Choroid plexus epithelial cell (primary cell): Measurements from ENCODE around the gene PIGO.

Experiments used
- DNase-seq: peaks from one replicate; pipeline ENCODE4 v3.0.0-alpha.2; 2010; ENCODE audit warnings: low read depth
- H3K4me3 ChIP-seq: 2 replicates; pipeline ENCODE4 v1.5.1; 2011; ENCODE audit warnings: low read depth, mild to moderate bottlenecking, control low read depth, low read length, moderate library complexity
- TF ChIP-seq, protein P1 (sequence below): conservative IDR thresholded peaks from 2 replicates; pipeline ENCODE4 v1.5.1; 2011; ENCODE audit warnings: low read depth, mild to moderate bottlenecking, control low read depth, inconsistent platforms, low read length, moderate library complexity

The PIGO gene

DNA sequence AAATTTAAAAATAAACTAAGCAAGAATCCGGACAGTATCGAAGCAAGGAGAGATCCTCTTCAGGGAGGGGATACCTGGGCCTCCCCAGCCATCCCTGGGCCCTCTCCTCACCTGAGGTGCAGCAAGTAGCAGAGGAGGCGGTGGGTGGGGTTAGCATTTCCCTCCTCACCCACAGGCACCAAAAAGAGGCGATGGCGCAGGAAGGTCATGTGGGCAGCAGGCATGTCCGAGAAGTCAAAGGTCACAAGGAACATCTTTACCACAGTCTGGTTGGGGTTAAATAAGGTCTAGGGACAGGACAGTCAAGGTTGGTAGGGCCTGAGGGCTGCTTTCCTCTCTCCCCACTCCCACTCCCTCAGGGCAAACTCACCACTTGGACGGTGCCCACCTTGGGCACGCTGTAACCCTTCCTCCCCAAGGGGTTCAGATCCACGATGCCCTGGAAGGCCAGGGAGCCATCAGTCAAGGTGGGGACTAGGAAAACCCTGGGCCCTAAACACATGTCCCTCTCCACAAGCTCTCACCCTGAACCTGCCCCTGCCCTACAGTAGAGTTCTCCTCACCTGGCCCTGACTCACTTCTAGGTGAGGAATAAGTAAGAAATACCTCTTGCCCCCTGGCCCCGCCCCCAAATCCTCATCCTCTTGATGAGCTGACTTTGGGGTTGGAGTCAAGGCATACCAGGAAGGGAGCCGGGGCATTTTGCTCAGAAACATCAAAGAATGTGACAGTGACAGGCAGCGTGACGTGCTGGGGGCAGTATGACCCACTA is 9.4 kb upstream of the PIGO start:
- TF ChIP-seq, protein P1, sequence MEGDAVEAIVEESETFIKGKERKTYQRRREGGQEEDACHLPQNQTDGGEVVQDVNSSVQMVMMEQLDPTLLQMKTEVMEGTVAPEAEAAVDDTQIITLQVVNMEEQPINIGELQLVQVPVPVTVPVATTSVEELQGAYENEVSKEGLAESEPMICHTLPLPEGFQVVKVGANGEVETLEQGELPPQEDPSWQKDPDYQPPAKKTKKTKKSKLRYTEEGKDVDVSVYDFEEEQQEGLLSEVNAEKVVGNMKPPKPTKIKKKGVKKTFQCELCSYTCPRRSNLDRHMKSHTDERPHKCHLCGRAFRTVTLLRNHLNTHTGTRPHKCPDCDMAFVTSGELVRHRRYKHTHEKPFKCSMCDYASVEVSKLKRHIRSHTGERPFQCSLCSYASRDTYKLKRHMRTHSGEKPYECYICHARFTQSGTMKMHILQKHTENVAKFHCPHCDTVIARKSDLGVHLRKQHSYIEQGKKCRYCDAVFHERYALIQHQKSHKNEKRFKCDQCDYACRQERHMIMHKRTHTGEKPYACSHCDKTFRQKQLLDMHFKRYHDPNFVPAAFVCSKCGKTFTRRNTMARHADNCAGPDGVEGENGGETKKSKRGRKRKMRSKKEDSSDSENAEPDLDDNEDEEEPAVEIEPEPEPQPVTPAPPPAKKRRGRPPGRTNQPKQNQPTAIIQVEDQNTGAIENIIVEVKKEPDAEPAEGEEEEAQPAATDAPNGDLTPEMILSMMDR = no peak
- no peak for DNase-seq
- no peak overlapping the region for H3K4me3 ChIP-seq

DNA sequence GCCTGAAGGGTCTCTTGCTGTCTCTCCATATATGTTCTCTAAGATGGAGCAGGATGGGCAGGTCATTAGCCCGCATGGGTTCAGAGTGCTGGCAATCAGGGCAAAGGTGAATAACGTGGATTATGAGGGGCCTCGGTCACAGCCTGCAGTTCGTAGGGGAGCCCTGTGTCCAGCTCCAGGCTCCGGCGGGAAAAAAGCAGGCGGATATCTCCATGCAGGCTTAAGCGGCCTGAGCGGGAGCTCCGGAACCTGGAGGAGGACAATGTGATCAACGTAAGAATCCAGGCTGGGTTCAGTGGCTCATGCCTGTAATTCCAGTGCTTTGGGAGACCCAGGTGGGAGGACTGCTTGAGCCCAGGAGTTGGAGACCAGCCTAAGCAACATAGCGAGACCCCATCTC is 8.7 kb upstream of the PIGO start:
- DNase-seq = no peak
- TF ChIP-seq, protein P1 = no peak
- H3K4me3 ChIP-seq = no peak overlapping the region

DNA sequence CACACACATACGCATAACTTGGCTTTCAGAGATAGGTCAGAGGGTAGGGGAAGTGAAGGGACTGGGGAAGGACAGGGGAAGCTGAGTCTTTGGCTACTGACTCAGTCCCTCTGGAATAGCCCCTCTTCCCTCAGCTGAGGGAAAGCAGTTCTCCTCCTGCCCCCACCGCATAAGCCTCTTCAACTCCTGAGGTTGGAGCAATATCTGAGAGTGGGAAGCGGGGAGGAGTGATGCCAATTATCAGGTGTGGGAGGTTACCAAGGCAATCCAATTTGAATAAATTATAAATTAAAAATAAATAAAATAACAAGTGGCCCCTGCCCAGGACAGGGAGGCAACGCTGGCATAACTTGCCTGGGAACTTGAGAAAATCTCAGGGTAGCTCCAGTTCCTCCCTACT is 8.2 kb upstream of the PIGO start:
- DNase-seq = no peak
- H3K4me3 ChIP-seq = no peak overlapping the region
- TF ChIP-seq, protein P1 = no peak

DNA sequence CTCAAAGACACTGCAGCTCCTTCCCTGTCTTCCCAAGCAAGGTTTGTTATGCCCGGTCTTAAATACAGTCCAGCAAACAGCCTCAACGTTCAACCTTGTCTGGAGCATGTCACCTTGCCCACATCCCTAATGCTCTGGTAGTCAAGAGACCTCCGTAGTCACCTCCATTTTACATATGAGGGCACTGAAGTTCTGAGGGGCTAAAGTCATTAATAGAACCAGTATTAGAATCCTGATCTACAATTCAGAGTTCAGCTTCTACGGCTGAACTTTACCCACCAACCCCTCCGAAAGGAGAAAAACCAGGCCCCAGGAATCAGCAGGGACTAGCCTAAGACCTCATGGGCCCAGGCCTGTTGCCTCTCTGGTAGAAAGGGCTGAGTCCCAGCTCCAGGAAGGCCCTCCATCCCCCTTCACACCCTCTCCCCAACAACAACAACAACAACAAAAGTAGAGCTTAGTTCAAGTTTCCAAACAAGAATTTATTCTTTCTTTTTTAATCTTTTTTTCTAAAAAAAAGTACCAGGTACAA is 7.3 kb upstream of the PIGO start:
- TF ChIP-seq, protein P1 = no peak
- DNase-seq = no peak
- peak overlapping the region; percentile 70 for H3K4me3 ChIP-seq

DNA sequence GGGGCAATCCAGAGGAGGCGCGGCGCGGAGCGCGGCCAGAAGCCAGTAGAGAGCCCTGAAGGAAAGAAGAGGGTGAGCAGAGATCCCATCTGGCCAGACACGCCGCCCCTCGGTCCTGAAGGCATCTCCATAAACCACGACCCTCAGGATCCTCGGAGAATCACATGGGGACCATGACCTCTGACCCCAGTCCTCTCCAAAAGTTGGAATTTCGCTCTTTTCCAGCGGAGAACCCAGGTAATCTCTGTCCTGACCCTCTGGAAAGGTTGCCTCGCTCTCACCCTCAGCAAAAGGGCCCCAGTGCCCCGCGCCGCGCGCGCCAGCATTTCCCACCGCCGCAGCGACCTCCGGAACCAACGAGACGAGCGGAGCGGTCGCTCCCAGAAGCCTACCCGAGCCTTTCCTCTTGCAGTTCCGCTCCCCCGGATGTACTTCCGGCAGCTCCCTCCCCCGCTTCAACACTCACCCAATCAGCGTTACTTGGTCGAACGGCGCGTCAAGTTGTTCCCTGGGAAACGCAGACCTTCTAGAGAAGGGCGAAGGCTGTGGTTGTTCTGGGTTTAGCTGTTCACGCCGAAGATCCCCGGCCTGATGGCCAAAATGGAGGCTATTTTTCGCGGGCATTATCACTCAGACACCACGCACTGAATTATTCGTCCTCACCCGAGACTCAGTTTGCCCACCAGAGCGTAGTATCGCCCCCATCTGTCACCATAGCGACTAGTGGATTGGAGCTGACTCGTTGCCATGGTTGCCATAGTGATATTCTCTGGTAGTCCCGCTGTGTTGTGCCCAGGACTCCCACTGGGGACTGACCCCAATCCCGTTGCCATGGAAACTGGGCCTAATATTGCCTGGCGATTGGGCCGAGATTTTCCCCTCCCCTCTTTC is 6.6 kb upstream of the PIGO start, which contains the start of gene STOML2:
STOML2 (minus strand) TSS at position 363 of the 891 bp plus-strand sequence; CDS start at position 326, 37 bp downstream.
- TF ChIP-seq, protein P1 = peak; percentile 7
- H3K4me3 ChIP-seq = peak within 1 kb of the TSS; percentile 70
- peak; percentile 99 for DNase-seq

DNA sequence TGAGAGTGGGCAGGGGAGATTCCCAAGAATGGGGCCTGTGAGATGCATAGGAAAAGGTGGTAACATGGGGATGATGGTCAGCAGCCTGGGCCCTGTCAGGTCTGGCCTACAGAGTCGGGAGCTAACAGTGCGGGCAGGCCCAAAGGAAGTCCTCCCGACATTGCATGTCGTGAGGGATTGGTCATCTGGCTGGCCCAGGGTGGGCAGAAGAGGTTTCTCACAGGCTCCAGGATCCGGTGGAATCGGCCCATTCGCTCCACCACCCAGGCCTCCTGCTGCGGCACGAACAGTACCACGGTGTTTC is 6.0 kb upstream of the PIGO start:
- peak; percentile 34 for DNase-seq
- TF ChIP-seq, protein P1 = no peak
- H3K4me3 ChIP-seq = peak overlapping the region; percentile 70
